ENCODE data around the gene HELZ2. TPM values are rescaled to one million over a fixed set of nuclear protein-coding genes. Genes with fewer than 3 reads are reported as not detected.

HELZ2 gene
- total RNA-seq, 2 donors from 2014 or later = 8.8 to 31.2 TPM

GRCh38 chr20:63591786-63592355 lies 17.8 kb upstream of the HELZ2 start:
- no peaks in the 10 kb centered on the region for H3K27me3 Mint-ChIP-seq (ENCODE audit: low read depth)
- H3K9me3 Mint-ChIP-seq = no peaks in the 10 kb centered on the region
- H3K4me1 Mint-ChIP-seq (ENCODE audit: low read depth) = peaks cover 5% of the 10 kb centered on the region
- peaks cover 5 to 8% of the 10 kb centered on the region in 2 donors for H3K36me3 Mint-ChIP-seq (ENCODE audit: insufficient read depth in 2 of 2)
- H3K4me3 Mint-ChIP-seq = no peak overlapping the region
- DNase-seq (no peak), ATAC-seq (replicated peaks in 1 of 2) (no peak)
- no peak overlapping the region for H3K27ac Mint-ChIP-seq

GRCh38 chr20:63591147-63591533 lies 17.1 kb upstream of the HELZ2 start:
- no peaks in the 10 kb centered on the region for H3K27me3 Mint-ChIP-seq (ENCODE audit: low read depth)
- H3K9me3 Mint-ChIP-seq = no peaks in the 10 kb centered on the region
- H3K27ac Mint-ChIP-seq = no peak overlapping the region
- DNase-seq = no peak
- no peak for ATAC-seq (replicated peaks in 1 of 2)
- H3K4me1 Mint-ChIP-seq (ENCODE audit: low read depth) = peaks cover 5% of the 10 kb centered on the region
- H3K36me3 Mint-ChIP-seq (ENCODE audit: insufficient read depth in 2 of 2) = peaks cover 5 to 8% of the 10 kb centered on the region in 2 donors
- no peak overlapping the region for H3K4me3 Mint-ChIP-seq

GRCh38 chr20:63590218-63591146 lies 16.4 kb upstream of the HELZ2 start:
- no peak for ATAC-seq (replicated peaks in 1 of 2)
- Mint-ChIP-seq H3K4me1 (ENCODE audit: low read depth) (peaks cover 5% of the 10 kb centered on the region), H3K9me3 (no peaks in the 10 kb centered on the region), H3K27ac (no peak overlapping the region), H3K4me3 (no peak overlapping the region), H3K27me3 (ENCODE audit: low read depth) (no peaks in the 10 kb centered on the region), H3K36me3 (ENCODE audit: insufficient read depth in 2 of 2) (peaks cover 5 to 8% of the 10 kb centered on the region in 2 donors)
- DNase-seq = no peak

- no peak overlapping the region for H3K4me3 Mint-ChIP-seq
These were observed 15.5 kb upstream of the HELZ2 start for GRCh38 chr20:63589261-63590217.

DNA sequence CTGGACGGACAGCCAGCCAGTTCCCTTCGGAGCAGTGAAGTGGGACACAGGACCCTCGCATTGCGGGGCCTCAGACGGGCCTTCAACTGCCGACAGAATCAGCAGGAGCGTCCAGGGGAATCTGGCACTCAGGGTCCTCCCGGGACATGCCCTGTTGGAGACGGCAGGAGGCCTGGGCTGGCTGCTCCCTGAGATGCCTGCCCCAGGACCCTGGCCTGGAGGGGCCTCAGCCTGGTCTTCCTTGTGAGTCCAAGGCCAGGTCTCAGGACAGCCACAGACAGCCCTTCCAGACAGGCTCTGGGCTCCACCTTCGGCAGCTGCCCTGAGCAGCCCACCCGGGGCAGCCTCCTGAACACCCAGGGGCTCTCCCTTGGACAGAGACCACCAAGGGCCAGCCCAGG lies 14.6 kb upstream of the HELZ2 start:
- Mint-ChIP-seq H3K36me3 (ENCODE audit: insufficient read depth in 2 of 2) (peaks cover 5 to 8% of the 10 kb centered on the region in 2 donors), H3K27me3 (ENCODE audit: low read depth) (no peaks in the 10 kb centered on the region), H3K4me1 (ENCODE audit: low read depth) (peaks cover 5% of the 10 kb centered on the region), H3K9me3 (no peaks in the 10 kb centered on the region), H3K4me3 (no peak overlapping the region), H3K27ac (no peak overlapping the region)
- DNase-seq (no peak), ATAC-seq (replicated peaks in 1 of 2) (peak in 1 of 2 donors; percentile 15)

More at GRCh38 chr20:63589261-63590217, 15.5 kb upstream of the HELZ2 start:
- ATAC-seq (replicated peaks in 1 of 2) = no peak
- DNase-seq = no peak
- H3K4me1 Mint-ChIP-seq (ENCODE audit: low read depth) = peaks cover 5% of the 10 kb centered on the region
- H3K27me3 Mint-ChIP-seq (ENCODE audit: low read depth) = no peaks in the 10 kb centered on the region
- H3K9me3 Mint-ChIP-seq = no peaks in the 10 kb centered on the region
- H3K36me3 Mint-ChIP-seq (ENCODE audit: insufficient read depth in 2 of 2) = peaks cover 5 to 8% of the 10 kb centered on the region in 2 donors
- H3K27ac Mint-ChIP-seq = no peak overlapping the region

DNA sequence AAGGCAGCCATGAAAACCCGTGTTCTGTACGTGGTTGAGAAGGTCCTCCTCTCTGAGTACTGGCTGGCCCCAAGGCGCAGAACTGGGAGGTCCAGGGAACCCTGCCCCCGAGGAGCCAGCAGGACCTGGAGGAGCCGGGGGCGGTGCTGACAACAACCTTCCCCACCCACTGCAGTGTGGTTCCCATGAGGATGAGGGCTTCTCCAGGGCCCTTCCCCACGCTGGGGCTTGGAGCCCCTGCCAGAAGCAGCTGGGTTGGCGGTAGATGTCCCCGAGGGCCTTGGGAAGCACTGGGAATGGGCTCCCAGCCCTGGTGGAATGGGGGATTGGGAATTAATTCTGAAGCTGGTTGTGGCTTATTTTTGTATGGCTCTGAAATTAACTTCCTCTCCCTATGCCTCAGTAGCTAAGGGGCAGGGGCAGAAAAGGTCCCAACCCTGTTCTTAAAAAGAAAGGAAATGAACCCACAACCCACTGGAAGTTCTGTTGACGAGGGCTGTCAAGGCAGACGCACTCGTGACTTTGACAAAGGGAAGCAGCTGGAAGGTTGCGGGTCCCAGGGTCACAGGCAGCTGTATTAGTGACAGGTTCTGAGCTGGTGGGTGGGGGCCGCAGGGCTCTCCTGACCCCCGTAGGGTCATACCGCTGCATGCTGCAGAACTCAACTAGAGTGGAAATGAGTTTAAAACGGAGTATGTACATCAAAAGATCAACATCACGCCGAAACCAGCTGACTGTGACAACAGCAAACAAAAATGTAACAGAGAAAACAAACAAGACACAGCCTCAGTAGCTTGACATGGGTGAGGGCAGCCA lies 13.9 kb upstream of the HELZ2 start:
- Mint-ChIP-seq H3K36me3 (ENCODE audit: insufficient read depth in 2 of 2) (peaks cover 1 to 5% of the 10 kb centered on the region in 2 donors), H3K4me1 (ENCODE audit: low read depth) (peaks cover 5% of the 10 kb centered on the region), H3K27me3 (ENCODE audit: low read depth) (no peaks in the 10 kb centered on the region), H3K4me3 (no peak overlapping the region), H3K9me3 (no peaks in the 10 kb centered on the region), H3K27ac (no peak overlapping the region)
- ATAC-seq (replicated peaks in 1 of 2) = no peak
- DNase-seq = no peak

GRCh38 chr20:63587256-63587655 lies 13.2 kb upstream of the HELZ2 start:
- no peaks in the 10 kb centered on the region for H3K27me3 Mint-ChIP-seq (ENCODE audit: low read depth)
- DNase-seq (no peak), ATAC-seq (replicated peaks in 1 of 2) (no peak)
- H3K4me3 Mint-ChIP-seq = no peak overlapping the region
- peaks cover 0 to 5% of the 10 kb centered on the region in 2 donors for H3K36me3 Mint-ChIP-seq (ENCODE audit: insufficient read depth in 2 of 2)
- H3K27ac Mint-ChIP-seq = no peak overlapping the region
- peaks cover 5% of the 10 kb centered on the region for H3K4me1 Mint-ChIP-seq (ENCODE audit: low read depth)
- no peaks in the 10 kb centered on the region for H3K9me3 Mint-ChIP-seq

- H3K4me1 Mint-ChIP-seq (ENCODE audit: low read depth) = peaks cover 5% of the 10 kb centered on the region
- no peaks in the 10 kb centered on the region for H3K27me3 Mint-ChIP-seq (ENCODE audit: low read depth)
- DNase-seq (no peak), ATAC-seq (replicated peaks in 1 of 2) (no peak)
- H3K36me3 Mint-ChIP-seq (ENCODE audit: insufficient read depth in 2 of 2) = peaks cover 0 to 5% of the 10 kb centered on the region in 2 donors
- H3K27ac Mint-ChIP-seq = no peak overlapping the region
- no peaks in the 10 kb centered on the region for H3K9me3 Mint-ChIP-seq
- H3K4me3 Mint-ChIP-seq = no peak overlapping the region
These were observed 12.8 kb upstream of the HELZ2 start for GRCh38 chr20:63586797-63587196.

GRCh38 chr20:63585616-63586565 lies 11.9 kb upstream of the HELZ2 start:
- H3K27ac Mint-ChIP-seq = no peak overlapping the region
- H3K9me3 Mint-ChIP-seq = no peaks in the 10 kb centered on the region
- no peak for DNase-seq
- no peak overlapping the region for H3K4me3 Mint-ChIP-seq
- ATAC-seq (replicated peaks in 1 of 2) = no peak
- peaks cover 0 to 2% of the 10 kb centered on the region in 2 donors for H3K36me3 Mint-ChIP-seq (ENCODE audit: insufficient read depth in 2 of 2)
- H3K4me1 Mint-ChIP-seq (ENCODE audit: low read depth) = peaks cover 5% of the 10 kb centered on the region
- H3K27me3 Mint-ChIP-seq (ENCODE audit: low read depth) = no peaks in the 10 kb centered on the region

DNA sequence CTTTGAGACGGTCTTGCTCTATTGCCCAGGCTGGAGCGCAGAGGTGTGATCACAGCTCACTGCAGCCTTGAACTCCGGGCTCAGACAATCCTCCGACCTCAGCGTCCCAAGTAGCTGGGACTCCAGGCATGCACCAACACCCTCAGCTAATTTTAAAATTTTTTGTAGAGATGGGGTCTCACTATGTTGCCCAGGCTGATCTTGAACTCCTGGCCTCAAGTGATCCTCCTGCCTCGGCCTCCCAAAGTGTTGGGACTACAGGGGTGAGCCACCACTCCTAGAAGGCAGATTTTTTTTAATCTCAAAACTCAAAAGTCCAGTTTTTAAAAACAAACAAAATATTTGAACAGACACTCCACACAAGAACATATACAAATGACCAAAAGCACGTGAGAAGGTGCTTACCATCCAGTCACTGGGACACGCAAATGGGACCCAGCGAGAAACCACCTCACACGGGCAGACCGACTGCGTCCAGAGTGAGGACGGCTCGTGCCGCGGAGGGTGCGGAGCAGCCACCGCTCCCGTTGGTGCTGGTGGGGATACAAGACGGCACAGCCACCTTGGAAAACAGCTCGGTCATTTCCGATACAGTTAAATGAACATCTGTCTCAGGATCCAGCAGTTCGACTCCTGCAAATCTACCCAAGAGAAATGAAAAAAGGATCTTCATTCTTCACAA lies 8.5 kb upstream of the HELZ2 start:
- ATAC-seq (replicated peaks in 1 of 2) (no peak), DNase-seq (no peak)
- H3K4me1 Mint-ChIP-seq (ENCODE audit: low read depth) = peaks cover 7% of the 10 kb centered on the region
- H3K36me3 Mint-ChIP-seq (ENCODE audit: insufficient read depth in 2 of 2) = no peaks in the 10 kb centered on the region
- no peak overlapping the region for H3K4me3 Mint-ChIP-seq
- no peak overlapping the region for H3K27ac Mint-ChIP-seq
- no peaks in the 10 kb centered on the region for H3K9me3 Mint-ChIP-seq
- H3K27me3 Mint-ChIP-seq (ENCODE audit: low read depth) = no peaks in the 10 kb centered on the region

- ATAC-seq (replicated peaks in 1 of 2) (peak; percentile 94 to 97), DNase-seq (peak; percentile 69 to 78)
- no peak overlapping the region for H3K27ac Mint-ChIP-seq
- H3K9me3 Mint-ChIP-seq = no peaks in the 10 kb centered on the region
- peaks cover 10% of the 10 kb centered on the region for H3K4me1 Mint-ChIP-seq (ENCODE audit: low read depth)
- H3K36me3 Mint-ChIP-seq (ENCODE audit: insufficient read depth in 2 of 2) = no peaks in the 10 kb centered on the region
- H3K4me3 Mint-ChIP-seq = no peak overlapping the region
- H3K27me3 Mint-ChIP-seq (ENCODE audit: low read depth) = peaks cover 10% of the 10 kb centered on the region
These were observed 6.9 kb upstream of the HELZ2 start for GRCh38 chr20:63580796-63581461.
